IPS DF 4.7 (cell line): ENCODE measurements around the gene SDK1.
"Not testable (repeated sequence)": the region's sequence is repeated elsewhere in the genome, so short reads cannot be mapped to it uniquely, and the experiment has no call there.

ENCODE experiments used
- DNase-seq: peaks from one replicate; pipeline ENCODE4 v3.0.0-alpha.2; 2013; ENCODE audit warnings: low spot score; ENCODE audit errors: extremely low read depth

The SDK1 gene

GRCh38 chr7:4237296-4238235, 936.5 kb downstream of the SDK1 start:
- no peak for DNase-seq

- DNase-seq, result no peak
Measured at GRCh38 chr7:4238861-4239260, 937.8 kb downstream of the SDK1 start.

GRCh38 chr7:4240042-4240441, 939.0 kb downstream of the SDK1 start:
- DNase-seq, result no peak

GRCh38 chr7:4240520-4241303, 939.7 kb downstream of the SDK1 start:
- no peak for DNase-seq

- DNase-seq, result no peak
Measured at GRCh38 chr7:4241304-4241612, 940.2 kb downstream of the SDK1 start.

- no peak for DNase-seq
Measured at GRCh38 chr7:4241791-4242190, 940.7 kb downstream of the SDK1 start.

GRCh38 chr7:4242706-4243105, 941.7 kb downstream of the SDK1 start:
- no peak for DNase-seq

- DNase-seq, result no peak
Measured at GRCh38 chr7:4244041-4244440, 943.0 kb downstream of the SDK1 start.

- no peak for DNase-seq
Measured at GRCh38 chr7:4244635-4245034, 943.6 kb downstream of the SDK1 start.

GRCh38 chr7:4245135-4245865, 944.2 kb downstream of the SDK1 start:
- no peak for DNase-seq

- DNase-seq, result no peak
Measured at GRCh38 chr7:4245866-4246470, 944.9 kb downstream of the SDK1 start.

- DNase-seq, result no peak
Measured at GRCh38 chr7:4246536-4246935, 945.5 kb downstream of the SDK1 start.

GRCh38 chr7:4247106-4247876, 946.2 kb downstream of the SDK1 start:
- DNase-seq, result no peak

GRCh38 chr7:4248295-4248694, 947.2 kb downstream of the SDK1 start:
- no peak for DNase-seq

GRCh38 chr7:4249241-4249640, 948.2 kb downstream of the SDK1 start:
- DNase-seq, result no peak

GRCh38 chr7:4255336-4255735, 954.3 kb downstream of the SDK1 start:
- DNase-seq, result no peak

GRCh38 chr7:4256286-4256685, 955.2 kb downstream of the SDK1 start:
- DNase-seq, result no peak

- no peak for DNase-seq
Measured at GRCh38 chr7:4257146-4258111, 956.4 kb downstream of the SDK1 start.

- DNase-seq, result not testable (repeated sequence)
Measured at GRCh38 chr7:4260116-4260515, 959.1 kb downstream of the SDK1 start.
